GM21423 (cell line): ENCODE results near the gene INHBE.

ENCODE experiments used
- ATAC-seq: cut with Tn5 transposase; IDR thresholded peaks from one replicate; pipeline ENCODE4 v1.9.1; 2021; ENCODE audit warnings: mild to moderate bottlenecking, moderate library complexity; ENCODE audit not compliant: unreplicated experiment

INHBE gene

DNA sequence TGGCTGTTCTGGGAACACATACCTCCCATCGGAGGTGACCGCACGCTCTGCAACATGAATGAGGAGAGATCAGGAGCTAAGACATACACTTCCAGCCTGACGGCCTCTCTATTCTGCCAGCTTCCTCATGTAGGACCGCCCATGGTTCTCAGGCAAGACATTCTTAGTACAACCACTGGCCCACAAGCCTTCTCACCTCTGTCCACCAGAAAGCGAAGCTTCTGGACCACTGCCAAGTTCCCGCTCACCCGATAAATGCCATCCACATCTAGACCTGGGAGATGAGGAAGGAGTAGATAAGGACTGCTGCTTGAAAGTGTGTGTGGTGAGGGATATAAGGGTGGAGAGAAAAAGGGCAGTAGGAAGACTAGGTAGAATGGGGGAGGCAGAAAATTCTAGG, 19.3 kb downstream of the INHBE start:
- ATAC-seq, result no peak

DNA sequence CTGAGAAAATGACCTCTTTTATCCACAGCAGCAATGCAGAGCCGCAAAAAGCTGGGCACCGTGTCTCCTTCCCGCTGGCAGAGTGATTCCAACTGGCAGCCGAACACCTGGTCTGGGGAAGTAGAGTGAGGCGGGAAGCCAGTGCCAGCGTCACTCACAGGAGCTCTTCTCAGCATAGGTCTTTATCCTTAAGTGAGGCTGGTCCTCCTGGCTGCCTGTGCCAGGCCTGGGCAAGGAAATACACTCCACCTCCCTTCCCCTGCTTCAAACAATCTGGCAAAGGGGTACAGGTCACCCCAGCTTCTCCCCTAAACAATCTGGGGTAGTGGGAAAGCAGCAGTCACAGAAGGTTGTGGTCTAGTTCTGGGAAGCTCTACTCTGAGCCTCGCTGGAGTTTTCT, 19.8 kb downstream of the INHBE start:
- ATAC-seq, result no peak

DNA sequence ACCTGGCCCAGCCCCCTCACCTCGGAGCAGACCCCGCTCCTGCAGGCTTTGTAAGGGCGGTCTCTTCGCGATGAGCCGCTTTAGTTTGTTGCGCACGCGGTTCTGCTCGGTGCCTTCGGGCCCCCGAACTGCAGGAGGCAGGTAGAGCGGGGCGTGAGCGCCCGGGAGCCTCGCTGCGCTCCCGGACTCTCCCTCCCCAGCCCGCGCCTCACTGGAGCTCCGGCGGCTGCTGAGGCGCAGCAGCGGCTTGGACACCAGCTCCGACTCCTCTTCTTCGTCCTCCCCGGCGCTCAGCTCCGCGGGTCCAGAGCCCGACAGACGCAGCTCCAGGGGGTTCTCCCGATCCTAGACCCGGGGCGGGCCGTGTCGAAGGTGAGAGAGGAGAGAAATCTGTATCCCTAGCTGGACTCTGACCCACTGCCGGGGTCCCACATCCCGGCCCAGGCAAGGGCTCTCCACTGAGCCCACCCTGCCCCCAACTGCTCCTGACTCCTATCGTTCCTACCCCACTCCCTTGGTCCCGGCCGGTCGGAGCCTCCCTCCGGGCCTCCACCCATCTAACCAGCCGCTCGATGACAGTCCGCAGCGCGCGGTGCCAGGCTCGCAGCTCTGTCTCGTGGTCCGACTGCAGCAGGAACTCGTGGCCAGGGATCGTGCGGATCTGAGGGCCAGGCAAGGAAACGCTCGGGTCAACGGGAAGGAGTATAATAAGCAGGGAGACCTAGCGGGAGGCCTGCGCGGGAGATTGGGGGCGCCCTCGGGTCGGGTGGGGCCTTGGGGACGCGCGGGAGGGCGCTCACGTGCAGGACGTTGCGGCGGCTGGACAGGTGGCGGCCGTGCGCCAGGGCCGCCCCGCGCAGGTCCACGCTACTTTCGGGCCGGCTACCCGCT, 20.4 kb downstream of the INHBE start:
- no peak for ATAC-seq

DNA sequence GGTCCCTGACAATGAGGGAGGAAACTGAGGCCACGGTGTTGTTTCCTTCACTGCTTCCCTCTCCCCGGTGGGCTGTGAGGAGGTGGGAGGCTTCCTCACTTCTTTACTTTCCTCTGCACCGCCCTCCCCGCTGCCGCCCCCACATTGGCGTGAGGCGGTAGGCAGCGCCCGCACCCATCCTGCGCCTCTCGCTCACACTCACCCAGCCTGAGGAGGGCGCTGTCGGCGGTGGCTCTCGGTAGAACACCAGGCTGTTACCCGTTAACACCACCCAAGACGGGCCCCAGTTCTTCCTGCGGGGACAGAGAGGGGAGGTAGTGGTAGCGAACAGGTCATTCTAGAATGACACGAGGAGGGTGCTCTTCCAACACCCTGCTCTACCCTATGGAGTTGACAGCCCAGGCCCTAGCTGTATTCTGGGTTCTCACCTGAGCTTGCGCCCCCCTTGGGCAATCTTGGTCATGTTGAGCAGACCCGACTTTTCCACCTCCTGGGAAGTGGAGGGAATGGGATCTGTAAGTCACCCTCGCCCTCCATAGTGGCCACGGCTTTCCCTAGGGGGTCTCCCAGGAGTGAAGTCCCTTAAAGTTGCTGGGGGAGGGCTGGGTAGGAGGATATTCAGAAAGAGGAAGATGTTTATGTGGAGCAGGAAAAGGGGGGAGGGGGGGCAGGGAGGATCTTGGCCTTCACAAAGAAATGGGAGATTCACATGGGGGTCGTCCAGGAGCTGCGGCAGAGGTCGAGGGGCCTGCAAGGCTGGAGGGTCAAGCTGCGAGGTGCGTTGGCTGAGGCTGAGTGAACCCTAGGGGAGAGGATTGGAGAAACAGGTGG, 21.3 kb downstream of the INHBE start:
- ATAC-seq, result no peak

DNA sequence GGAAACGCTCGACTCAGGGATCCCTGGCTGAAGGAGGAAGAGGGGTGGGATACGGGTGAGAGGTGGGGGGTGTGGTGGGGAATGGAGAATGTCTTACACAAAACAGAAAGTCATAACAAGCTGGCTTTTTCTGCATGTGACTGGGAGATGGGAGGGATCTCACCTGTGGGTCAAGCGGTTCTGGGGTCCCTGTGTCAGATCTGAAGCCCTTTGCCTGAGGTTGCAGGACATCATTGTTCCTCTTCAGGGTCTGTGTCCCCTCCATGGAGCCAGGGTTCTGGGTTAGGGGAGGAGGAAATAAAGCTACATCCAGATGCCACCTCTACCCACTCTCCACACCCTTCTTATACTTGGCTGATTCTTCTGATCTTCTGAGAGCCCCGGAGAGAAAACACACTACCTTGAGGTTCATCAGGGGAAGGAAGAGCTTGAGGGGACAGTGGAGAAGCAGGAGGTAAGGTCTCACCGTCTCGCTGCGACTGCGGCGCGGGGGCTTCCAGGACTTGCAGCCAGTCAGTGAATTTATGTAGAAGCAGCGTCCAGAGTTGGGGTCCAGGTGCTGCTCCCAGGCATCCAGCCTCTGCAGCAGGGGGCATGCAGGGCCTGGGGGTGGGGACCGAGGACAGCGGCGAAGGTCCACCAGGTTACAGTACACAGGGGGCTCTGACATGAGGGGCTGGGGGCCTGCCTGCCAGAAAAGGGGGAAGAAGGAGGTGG, 22.0 kb downstream of the INHBE start:
- ATAC-seq, result no peak

DNA sequence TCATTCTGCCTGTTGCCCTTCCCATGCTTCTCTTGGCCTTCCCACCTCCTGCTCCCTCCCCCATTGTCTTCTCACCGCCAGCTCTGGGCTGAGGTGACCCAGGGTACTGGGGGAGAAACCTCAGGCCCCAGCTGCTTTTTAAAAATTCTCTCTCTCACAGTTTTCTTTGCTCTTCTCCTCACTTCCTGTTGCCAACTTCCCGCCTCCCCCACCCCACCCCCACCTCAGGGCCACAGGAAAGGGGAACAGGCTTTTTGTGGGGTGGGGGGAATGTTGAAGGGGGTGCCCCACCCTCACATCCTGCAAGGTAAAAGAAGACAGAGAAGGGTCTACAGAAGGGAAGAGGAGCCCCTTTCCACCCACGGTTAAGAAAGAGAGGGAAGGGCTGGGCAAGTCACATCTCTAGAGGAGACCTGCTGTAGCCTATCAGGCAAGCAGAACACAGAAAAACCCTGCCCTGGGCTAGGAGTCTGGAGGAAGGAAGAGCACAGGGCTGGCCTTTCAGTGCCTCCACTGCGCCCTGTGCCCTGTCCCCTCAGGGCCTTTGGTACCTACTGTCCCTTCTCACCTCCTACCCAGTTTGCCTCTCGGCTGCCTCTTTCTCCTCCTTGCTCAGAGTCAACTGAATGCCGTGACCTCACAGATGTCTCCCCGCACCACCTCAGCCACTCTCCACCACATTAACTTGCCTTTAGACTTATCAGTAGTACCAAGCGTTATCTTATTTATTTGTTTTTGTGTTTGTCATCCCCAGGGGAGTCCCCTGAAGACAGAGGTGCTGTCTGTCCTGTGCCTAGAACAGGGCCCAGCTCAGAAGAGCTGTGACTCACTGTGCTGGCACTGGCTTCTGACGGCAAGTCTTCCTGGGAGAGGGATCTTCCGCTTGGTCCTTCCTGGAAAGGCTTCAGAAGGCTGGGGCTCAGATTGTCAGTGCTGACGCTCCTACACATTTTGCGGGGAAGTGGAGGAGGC, 22.9 kb downstream of the INHBE start:
- no peak for ATAC-seq

DNA sequence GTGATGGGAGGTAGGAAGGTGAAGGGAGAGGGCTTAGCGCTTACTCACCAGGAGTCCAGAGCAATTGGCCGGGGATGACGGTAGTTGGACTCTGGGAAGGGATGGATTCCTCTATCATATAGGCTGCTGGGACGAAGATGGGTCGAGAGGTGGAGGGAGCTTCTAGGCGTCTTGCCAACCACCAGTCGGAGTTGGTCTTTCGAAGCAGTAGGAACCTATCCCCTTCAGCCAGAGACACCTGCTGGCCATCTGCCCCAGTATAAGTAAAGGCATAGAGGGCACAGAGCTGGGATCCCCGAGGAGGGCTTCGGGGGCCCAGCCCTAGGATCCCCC, 23.9 kb downstream of the INHBE start:
- no peak for ATAC-seq

DNA sequence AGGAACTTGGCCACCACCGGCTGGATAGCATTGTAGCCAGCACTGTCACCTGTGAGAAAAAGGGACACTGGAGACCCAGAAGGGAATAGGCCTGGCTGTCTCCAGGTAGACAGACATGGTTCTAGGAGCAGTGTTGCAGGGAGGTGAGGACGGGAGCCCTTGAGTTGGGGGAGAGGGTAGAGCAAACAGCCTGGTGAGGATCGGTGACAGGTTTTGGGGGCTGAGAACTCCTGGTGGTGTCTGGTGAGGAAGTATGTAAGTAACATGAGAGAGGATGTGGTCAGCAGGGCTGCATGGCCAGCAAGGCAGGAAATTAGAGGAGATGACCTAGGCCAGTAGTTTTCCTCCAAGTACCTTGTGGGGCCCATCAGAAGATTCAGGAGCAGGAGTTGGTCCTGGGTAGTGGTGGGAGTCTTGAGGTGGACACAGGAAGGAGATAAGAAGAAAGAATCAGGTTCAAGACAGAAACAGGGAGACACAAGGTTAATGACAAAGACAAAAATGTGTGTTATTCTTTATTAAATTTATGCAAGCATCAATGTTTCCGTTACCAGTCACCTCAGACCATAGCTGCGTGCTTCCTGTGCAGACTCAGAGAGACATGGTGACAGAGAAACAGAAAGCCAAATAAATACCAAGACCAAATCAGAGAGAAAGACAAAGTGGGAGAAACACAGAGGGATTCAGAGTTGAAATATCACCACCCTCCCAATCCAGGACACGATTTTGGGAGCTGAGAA, 24.4 kb downstream of the INHBE start, which contains the start of gene ARHGAP9:
Gene ARHGAP9, minus strand, starts transcription at position 491 of the 740 bp plus-strand sequence. Its CDS starts 460 bp downstream, at position 31.
- ATAC-seq, result peak; percentile 54

DNA sequence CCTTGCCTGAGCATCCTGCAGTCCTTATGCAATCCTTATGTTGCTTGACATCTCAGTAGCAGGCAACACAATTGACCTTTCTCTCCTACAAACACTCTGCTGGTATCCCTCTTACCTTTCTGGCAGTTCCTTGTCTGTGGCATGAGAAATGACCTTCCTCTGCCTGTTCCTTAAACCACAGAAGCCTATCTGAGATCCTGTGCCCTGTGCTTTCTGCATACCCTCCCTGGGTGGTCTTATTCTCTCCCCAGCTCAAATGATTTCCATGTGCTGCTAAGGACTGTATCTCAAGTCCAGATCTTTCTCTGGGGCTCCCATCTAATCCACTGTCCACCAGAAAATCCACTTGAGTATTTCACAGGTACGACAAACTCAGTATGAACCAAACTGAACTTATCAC, 26.6 kb downstream of the INHBE start:
- no peak for ATAC-seq

DNA sequence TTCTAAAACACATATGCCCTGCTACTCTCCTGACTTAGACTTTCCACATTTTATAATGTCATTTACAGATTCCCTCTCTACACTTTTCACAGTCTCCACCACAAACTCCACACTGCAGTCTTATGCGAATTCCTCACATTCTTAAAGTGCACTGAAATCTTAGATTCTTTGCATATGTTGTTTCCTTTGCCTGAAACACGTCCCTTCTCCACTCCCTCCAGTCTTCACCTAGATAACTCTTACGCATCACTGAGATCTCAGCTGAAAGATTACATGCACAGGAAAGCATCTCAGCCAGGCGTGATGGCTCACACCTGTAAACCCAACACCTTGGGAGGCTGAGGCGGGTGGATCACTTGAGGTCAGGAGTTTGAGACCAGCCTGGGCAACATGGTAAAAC, 28.4 kb downstream of the INHBE start:
- no peak for ATAC-seq

DNA sequence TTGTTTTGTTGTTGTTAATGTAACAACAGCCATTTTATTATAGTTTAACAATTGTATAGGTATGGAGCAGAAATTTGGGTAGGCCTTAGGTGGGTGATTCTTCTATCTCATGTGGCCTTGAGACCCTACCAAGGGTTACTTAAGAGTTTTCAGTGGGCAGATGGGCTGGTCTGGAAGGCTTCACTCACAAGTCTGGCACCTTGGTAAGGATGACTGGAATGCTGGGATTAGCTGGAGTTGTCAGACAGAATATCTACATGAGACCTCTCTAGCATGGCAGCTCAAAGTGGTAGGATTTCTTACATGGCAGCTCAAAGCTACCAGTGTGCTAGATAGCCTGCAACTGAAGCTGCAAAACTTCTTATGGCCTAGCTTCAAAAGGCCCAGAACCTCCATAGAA, 30.6 kb downstream of the INHBE start:
- ATAC-seq, result no peak

DNA sequence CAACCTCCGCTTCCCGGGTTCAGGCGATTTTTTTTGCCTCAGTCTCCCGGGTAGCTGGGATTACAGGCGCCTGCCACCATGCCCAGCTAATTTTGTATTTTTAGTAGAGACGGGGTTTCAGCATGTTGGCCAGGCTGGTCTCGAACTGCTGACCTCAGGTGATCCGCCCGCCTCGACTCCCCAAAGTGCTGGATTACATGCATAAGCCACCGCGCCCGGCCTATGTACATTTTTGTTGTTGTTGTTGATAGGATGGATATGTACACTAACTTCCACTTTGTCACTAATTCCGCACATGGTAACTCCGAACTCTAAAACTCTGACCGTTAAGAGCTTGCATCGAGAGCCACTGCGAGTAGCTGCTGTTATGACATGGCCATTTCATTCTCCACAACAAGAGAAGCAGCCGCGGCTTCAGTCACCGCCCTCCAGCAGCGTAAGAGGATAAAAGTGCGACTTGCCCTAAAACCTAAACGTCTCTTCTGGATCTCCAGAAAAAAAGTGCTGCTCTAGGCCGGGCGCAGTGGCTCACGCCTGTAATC, 32.0 kb downstream of the INHBE start:
- no peak for ATAC-seq

DNA sequence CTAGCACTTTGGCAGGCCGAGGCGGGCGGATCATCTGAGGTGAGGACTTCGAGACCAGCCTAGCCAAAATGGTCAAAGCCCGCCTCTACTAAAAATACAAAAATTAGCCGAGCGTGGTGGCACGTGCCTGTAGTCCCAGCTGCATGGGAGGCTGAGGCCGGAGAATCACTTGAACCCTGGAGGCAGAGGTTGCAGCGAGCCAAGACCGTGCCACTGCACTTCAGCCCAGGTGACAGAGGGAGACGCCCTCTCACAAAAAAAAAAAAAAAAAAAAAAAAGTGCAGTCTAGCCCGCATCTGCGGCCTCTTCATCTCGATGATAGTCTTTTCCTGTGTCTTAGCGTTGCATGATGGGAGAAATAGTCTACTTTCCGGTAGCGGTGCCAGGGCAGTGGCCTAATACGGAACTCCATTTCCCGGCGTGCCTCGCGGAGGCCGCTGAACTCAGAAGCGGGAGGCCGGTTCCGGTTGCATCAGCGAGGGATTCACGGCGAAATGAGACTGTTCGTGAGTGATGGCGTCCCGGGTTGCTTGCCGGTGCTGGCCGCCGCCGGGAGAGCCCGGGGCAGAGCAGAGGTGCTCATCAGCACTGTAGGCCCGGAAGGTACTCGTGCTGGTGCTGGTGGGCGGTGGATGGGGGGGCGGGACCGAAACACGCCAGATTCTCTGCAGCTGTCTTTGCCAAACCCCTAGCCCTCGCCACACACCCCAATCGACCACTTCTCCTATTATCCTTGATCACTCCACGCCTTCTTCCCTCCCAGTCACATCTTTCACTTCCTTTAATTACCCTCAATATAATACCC, 32.7 kb downstream of the INHBE start, which contains the start of gene MARS1:
Gene MARS1, plus strand, starts transcription at position 472 of the 805 bp plus-strand sequence. Its CDS starts 23 bp downstream, at position 495.
- ATAC-seq, result peak; percentile 97

DNA sequence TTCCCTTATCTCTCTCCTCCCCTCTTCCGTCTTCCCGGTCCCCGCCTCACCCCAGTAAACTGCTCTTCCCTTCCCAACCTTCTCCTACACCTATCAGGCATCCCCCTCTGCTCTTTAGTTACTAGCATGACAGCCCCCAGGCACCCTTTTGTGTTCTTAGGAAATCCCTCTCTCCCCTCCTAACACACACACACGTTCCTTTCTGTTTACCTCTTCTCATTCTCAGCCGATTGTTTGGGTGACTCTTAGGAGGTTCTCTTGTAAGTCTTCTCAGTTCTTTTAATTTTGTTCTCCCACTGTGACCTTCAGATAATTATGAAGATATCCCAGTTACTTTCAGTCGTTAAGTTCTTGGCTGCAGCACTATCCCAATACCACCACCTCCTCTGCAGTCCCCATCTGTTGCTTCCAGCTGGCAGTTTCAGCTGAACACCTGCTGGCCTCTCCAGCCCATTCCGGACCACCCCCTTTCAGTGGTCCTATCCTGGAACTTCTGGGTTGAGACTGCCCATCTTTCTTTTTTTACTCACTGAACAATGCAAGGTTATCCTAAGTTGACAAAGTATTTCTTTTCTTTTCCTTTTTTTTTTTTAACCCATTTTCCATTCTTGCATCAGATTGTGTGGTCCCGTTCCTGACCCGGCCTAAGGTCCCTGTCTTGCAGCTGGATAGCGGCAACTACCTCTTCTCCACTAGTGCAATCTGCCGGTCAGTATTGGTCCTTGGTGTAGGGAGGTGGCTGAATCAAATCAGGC, 33.5 kb downstream of the INHBE start:
- peak; percentile 3 for ATAC-seq

DNA sequence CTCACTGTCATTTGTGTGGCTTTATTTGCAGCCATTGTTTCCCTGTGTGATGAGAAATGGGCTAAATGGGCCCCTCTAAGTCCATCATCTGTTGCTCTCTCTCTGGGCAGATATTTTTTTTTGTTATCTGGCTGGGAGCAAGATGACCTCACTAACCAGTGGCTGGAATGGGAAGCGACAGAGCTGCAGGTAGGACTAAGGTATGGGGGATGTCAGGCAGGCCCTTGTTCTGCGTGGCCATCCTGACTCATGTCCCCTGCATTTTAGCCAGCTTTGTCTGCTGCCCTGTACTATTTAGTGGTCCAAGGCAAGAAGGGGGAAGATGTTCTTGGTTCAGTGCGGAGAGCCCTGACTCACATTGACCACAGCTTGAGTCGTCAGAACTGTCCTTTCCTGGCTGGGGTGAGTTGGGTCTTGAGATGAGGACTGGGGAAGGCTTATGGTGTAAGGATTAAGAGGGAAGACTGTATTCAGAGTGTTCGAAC, 34.1 kb downstream of the INHBE start:
- ATAC-seq, result no peak

DNA sequence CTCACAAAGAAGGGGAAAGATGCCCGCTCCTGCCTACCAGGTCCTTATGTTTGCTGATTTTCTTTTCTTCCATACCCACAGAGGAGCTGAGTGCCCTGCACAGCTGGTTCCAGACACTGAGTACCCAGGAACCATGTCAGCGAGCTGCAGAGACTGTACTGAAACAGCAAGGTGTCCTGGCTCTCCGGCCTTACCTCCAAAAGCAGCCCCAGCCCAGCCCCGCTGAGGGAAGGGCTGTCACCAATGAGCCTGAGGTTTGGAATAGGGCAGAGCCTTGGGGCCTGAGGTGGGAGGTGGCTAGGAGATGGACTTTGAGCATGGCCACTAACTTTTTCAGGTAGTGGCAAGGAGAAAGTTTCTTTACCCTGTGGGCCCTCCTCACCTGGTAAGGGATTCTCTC, 35.0 kb downstream of the INHBE start:
- ATAC-seq, result no peak
